ENCODE data around the gene CST4.
"Not testable (repeated sequence)": the region's sequence is repeated elsewhere in the genome, so short reads cannot be mapped to it uniquely, and the experiment has no call there.

DNA sequence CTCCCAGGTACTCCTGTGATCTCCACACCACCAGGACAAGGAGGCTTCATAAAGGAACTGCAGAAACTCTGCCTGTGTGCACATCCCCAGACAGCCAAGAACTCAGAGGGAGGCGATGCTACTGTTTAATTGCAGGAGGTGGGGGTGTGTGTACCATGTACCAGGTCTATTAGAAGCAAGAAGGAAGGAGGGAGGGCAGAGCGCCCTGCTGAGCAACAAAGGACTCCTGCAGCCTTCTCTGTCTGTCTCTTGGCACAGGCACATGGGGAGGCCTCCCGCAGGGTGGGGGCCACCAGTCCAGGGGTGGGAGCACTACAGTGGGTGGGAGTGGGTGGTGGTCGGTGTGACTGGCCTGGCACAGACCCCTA is 3.3 kb downstream of the CST4 start:
- TF ChIP-seq, protein P1, sequence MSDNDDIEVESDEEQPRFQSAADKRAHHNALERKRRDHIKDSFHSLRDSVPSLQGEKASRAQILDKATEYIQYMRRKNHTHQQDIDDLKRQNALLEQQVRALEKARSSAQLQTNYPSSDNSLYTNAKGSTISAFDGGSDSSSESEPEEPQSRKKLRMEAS (IDR thresholded peaks at IDR 0.05; ENCODE audit: low read depth), result not testable (repeated sequence)
- not testable (repeated sequence) for TF ChIP-seq SMC3 (IDR thresholded peaks at IDR 0.05; ENCODE audit: low read depth, low read length); RXRA (IDR thresholded peaks at IDR 0.05; ENCODE audit: borderline replicate concordance, low read depth); TAF1 (IDR thresholded peaks at IDR 0.05; ENCODE audit: borderline replicate concordance, low read depth, low read length); EZH2phosphoT487 (IDR thresholded peaks at IDR 0.05; ENCODE audit: borderline replicate concordance, low read depth); TEAD4 (IDR thresholded peaks at IDR 0.05; ENCODE audit: borderline replicate concordance, insufficient read depth); POLR2AphosphoS5 (IDR thresholded peaks at IDR 0.05; ENCODE audit: low read depth, low read length); FOXM1 (IDR thresholded peaks at IDR 0.05; ENCODE audit: low read depth); CHD2 (IDR thresholded peaks at IDR 0.05; ENCODE audit: low read length, partially characterized antibody); EP300 (IDR thresholded peaks at IDR 0.05; ENCODE audit: borderline replicate concordance in 1 of 2, low read depth in 1 of 2, low read length in 1 of 2); RAD21 (IDR thresholded peaks at IDR 0.05; ENCODE audit: low read length)
- TF ChIP-seq, protein P2, sequence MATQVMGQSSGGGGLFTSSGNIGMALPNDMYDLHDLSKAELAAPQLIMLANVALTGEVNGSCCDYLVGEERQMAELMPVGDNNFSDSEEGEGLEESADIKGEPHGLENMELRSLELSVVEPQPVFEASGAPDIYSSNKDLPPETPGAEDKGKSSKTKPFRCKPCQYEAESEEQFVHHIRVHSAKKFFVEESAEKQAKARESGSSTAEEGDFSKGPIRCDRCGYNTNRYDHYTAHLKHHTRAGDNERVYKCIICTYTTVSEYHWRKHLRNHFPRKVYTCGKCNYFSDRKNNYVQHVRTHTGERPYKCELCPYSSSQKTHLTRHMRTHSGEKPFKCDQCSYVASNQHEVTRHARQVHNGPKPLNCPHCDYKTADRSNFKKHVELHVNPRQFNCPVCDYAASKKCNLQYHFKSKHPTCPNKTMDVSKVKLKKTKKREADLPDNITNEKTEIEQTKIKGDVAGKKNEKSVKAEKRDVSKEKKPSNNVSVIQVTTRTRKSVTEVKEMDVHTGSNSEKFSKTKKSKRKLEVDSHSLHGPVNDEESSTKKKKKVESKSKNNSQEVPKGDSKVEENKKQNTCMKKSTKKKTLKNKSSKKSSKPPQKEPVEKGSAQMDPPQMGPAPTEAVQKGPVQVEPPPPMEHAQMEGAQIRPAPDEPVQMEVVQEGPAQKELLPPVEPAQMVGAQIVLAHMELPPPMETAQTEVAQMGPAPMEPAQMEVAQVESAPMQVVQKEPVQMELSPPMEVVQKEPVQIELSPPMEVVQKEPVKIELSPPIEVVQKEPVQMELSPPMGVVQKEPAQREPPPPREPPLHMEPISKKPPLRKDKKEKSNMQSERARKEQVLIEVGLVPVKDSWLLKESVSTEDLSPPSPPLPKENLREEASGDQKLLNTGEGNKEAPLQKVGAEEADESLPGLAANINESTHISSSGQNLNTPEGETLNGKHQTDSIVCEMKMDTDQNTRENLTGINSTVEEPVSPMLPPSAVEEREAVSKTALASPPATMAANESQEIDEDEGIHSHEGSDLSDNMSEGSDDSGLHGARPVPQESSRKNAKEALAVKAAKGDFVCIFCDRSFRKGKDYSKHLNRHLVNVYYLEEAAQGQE (IDR thresholded peaks at IDR 0.05; ENCODE audit: low read depth, low read length), result not testable (repeated sequence)
- TF ChIP-seq, protein P3, sequence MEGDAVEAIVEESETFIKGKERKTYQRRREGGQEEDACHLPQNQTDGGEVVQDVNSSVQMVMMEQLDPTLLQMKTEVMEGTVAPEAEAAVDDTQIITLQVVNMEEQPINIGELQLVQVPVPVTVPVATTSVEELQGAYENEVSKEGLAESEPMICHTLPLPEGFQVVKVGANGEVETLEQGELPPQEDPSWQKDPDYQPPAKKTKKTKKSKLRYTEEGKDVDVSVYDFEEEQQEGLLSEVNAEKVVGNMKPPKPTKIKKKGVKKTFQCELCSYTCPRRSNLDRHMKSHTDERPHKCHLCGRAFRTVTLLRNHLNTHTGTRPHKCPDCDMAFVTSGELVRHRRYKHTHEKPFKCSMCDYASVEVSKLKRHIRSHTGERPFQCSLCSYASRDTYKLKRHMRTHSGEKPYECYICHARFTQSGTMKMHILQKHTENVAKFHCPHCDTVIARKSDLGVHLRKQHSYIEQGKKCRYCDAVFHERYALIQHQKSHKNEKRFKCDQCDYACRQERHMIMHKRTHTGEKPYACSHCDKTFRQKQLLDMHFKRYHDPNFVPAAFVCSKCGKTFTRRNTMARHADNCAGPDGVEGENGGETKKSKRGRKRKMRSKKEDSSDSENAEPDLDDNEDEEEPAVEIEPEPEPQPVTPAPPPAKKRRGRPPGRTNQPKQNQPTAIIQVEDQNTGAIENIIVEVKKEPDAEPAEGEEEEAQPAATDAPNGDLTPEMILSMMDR (IDR thresholded peaks at IDR 0.05), result not testable (repeated sequence)

Measured in SK-N-SH (cell line).